IMR-90 (cell line): ENCODE results near the gene ATP5ME. TPM values are rescaled to one million over a fixed set of nuclear protein-coding genes. Genes with fewer than 3 reads are reported as not detected.

Source experiments
- ATAC-seq: fragments of 200-7000 bp; cut with Tn5 transposase; 2 replicates; pipeline ENCODE4 v1.9.1; 2020; ENCODE audit warnings: low read depth, mild to moderate bottlenecking, moderate library complexity
- BruUV-seq: library from RNA; stranded (reverse); fragments of 400-500 nt; replicated peaks from 2 replicates; lab custom pipeline; 2021; lab: Mats Ljungman, UMichigan
- CTCF ChIA-PET: fragments of 300-600 bp; formaldehyde crosslinking; extraction: SDS; loops from one replicate; lab custom pipeline; 2021; ENCODE audit warnings: antibody characterized with exemption; lab: Yijun Ruan, JAX
- POLR2A ChIA-PET: fragments of 300-600 bp; sonication (Branson Sonifier 250); formaldehyde crosslinking; loops from one replicate; lab custom pipeline; 2022; ENCODE audit warnings: antibody characterized with exemption; ENCODE audit not compliant: unreplicated experiment; lab: Charles Lee
- DNase-seq: peaks from one replicate; pipeline ENCODE4 v3.0.0; 2013
- H2AFZ ChIP-seq: replicated peaks from 2 replicates; pipeline ENCODE3; 2013; ENCODE audit warnings: low read length, mild to moderate bottlenecking; ENCODE audit not compliant: poor library complexity
- H2AK5ac ChIP-seq: 2 replicates; pipeline ENCODE4 v1.6.1; 2013; ENCODE audit warnings: low read depth, low read length, inconsistent platforms
- H2AK9ac ChIP-seq: replicated peaks from 2 replicates; pipeline ENCODE3; 2013; ENCODE audit warnings: mild to moderate bottlenecking, low read depth, low read length, moderate library complexity; ENCODE audit not compliant: poor library complexity
- H2BK120ac ChIP-seq: 2 replicates; pipeline ENCODE4 v1.6.1; 2013; ENCODE audit warnings: low read depth, low read length, inconsistent platforms
- H2BK15ac ChIP-seq: 3 replicates; pipeline ENCODE4 v1.6.1; 2013; ENCODE audit warnings: low read depth, low read length, inconsistent platforms
- H2BK20ac ChIP-seq: 2 replicates; pipeline ENCODE4 v1.6.1; 2013; ENCODE audit warnings: low read depth, mild to moderate bottlenecking, inconsistent platforms, low read length, moderate library complexity
- H2BK5ac ChIP-seq: 2 replicates; pipeline ENCODE4 v1.6.1; 2013; ENCODE audit warnings: mild to moderate bottlenecking, low read depth, low read length, inconsistent platforms; ENCODE audit not compliant: poor library complexity, severe bottlenecking
- H3K14ac ChIP-seq: replicated peaks from 2 replicates; pipeline ENCODE4 v1.6.1; 2013; ENCODE audit warnings: low read depth, low read length, inconsistent platforms
- H3K18ac ChIP-seq: 2 replicates; pipeline ENCODE4 v1.6.1; 2013; ENCODE audit warnings: low read depth, low read length, control low read depth
- H3K23ac ChIP-seq: 2 replicates; pipeline ENCODE4 v1.6.1; 2013; ENCODE audit warnings: low read depth, low read length, inconsistent platforms
- H3K27ac ChIP-seq: 2 replicates; pipeline ENCODE4 v1.5.1; 2013; ENCODE audit warnings: mild to moderate bottlenecking, control low read depth, low read length; ENCODE audit not compliant: insufficient read depth
- H3K27me3 ChIP-seq: 2 replicates; pipeline ENCODE4 v1.6.1; 2013; ENCODE audit warnings: low read length; ENCODE audit not compliant: control insufficient read depth, insufficient read depth
- H3K36me3 ChIP-seq: 2 replicates; pipeline ENCODE4 v1.6.1; 2013; ENCODE audit warnings: low read length, mixed read lengths; ENCODE audit not compliant: control insufficient read depth, insufficient read depth
- H3K4ac ChIP-seq: 2 replicates; pipeline ENCODE4 v1.6.1; 2013; ENCODE audit warnings: low read depth, low read length, inconsistent platforms
- H3K4me1 ChIP-seq: 2 replicates; pipeline ENCODE4 v1.6.1; 2013; ENCODE audit warnings: low read length, mixed read lengths; ENCODE audit not compliant: control insufficient read depth, insufficient read depth
- H3K4me2 ChIP-seq: 2 replicates; pipeline ENCODE4 v1.6.1; 2013; ENCODE audit warnings: low read depth, mild to moderate bottlenecking, control low read depth, low read length, moderate library complexity
- H3K4me3 ChIP-seq: 2 replicates; pipeline ENCODE4 v1.5.1; 2013; ENCODE audit warnings: low read depth, mild to moderate bottlenecking, control low read depth, low read length, moderate library complexity; ENCODE audit not compliant: insufficient read depth
- H3K56ac ChIP-seq: 2 replicates; pipeline ENCODE4 v1.6.1; 2013; ENCODE audit warnings: low read length, inconsistent platforms; ENCODE audit not compliant: insufficient read depth; ENCODE audit errors: extremely low read depth
- H3K79me1 ChIP-seq, 2 experiments: 2 replicates each; pipeline ENCODE4 v1.6.1; 2013; ENCODE audit warnings: low read length in 2 of 2, inconsistent platforms in 1 of 2, low read depth in 1 of 2
- H3K9ac ChIP-seq: 2 replicates; pipeline ENCODE4 v1.6.1; 2013; ENCODE audit warnings: low read depth, low read length, control low read depth
- H3K9me1 ChIP-seq: 2 replicates; pipeline ENCODE4 v1.6.1; 2013; ENCODE audit warnings: low read length, inconsistent platforms; ENCODE audit not compliant: insufficient read depth
- H3K9me3 ChIP-seq: 2 replicates; pipeline ENCODE4 v1.6.1; 2013; ENCODE audit warnings: low read length; ENCODE audit not compliant: control insufficient read depth, insufficient read depth
- H4K20me1 ChIP-seq: 2 replicates; pipeline ENCODE4 v1.6.1; 2013; ENCODE audit warnings: low read length, inconsistent platforms; ENCODE audit not compliant: insufficient read depth
- H4K5ac ChIP-seq: 2 replicates; pipeline ENCODE4 v1.6.1; 2013; ENCODE audit warnings: mild to moderate bottlenecking, low read depth, low read length, control low read depth
- H4K8ac ChIP-seq, 2 experiments: 2 replicates each; pipeline ENCODE4 v1.6.1; 2013; ENCODE audit warnings: low read depth in 2 of 2, low read length in 2 of 2, control low read depth in 1 of 2, inconsistent platforms in 1 of 2
- H4K91ac ChIP-seq: 2 replicates; pipeline ENCODE4 v1.6.1; 2013; ENCODE audit warnings: low read depth, low read length, inconsistent platforms; ENCODE audit not compliant: insufficient read depth
- BHLHE40 ChIP-seq: fragments of 150-350 bp; IDR thresholded peaks from 2 replicates; pipeline ENCODE4 v1.6.1; 2016; ENCODE audit warnings: mild to moderate bottlenecking, low read depth, low read length
- CEBPB ChIP-seq: IDR thresholded peaks from 2 replicates; pipeline ENCODE4 v1.6.1; 2012; ENCODE audit warnings: low read depth, low read length, improper control_type of control experiment
- CHD1 ChIP-seq: IDR thresholded peaks from 2 replicates; pipeline ENCODE4 v1.6.1; 2012; ENCODE audit warnings: low read depth, low read length, improper control_type of control experiment
- CTCF ChIP-seq: conservative IDR thresholded peaks from 2 replicates; pipeline ENCODE4 v1.5.1; 2012; ENCODE audit warnings: mild to moderate bottlenecking, low read depth, low read length, improper control_type of control experiment
- ELK1 ChIP-seq: fragments of 150-350 bp; IDR thresholded peaks from 2 replicates; pipeline ENCODE4 v1.6.1; 2016; ENCODE audit warnings: low read depth, mild to moderate bottlenecking, low read length, moderate library complexity, borderline replicate concordance
- FOS ChIP-seq: fragments of 150-350 bp; IDR thresholded peaks from 2 replicates; pipeline ENCODE4 v1.6.1; 2016; ENCODE audit warnings: low read depth, low read length
- MAFK ChIP-seq: IDR thresholded peaks from 2 replicates; pipeline ENCODE4 v1.6.1; 2012; ENCODE audit warnings: low read depth, low read length, improper control_type of control experiment
- MAZ ChIP-seq: IDR thresholded peaks from 2 replicates; pipeline ENCODE4 v1.6.1; 2012; ENCODE audit warnings: low read depth, mild to moderate bottlenecking, low read length, improper control_type of control experiment, moderate library complexity, borderline replicate concordance
- MXI1 ChIP-seq: IDR thresholded peaks from 2 replicates; pipeline ENCODE4 v1.6.1; 2012; ENCODE audit warnings: low read depth, mild to moderate bottlenecking, low read length, moderate library complexity, borderline replicate concordance
- NFE2L2 ChIP-seq: fragments of 150-350 bp; IDR thresholded peaks from 2 replicates; pipeline ENCODE4 v1.6.1; 2016; ENCODE audit warnings: low read depth, mild to moderate bottlenecking, low read length
- POLR2A ChIP-seq: IDR thresholded peaks from 2 replicates; pipeline ENCODE4 v1.6.1; 2012; ENCODE audit warnings: mild to moderate bottlenecking, low read depth, low read length
- RAD21 ChIP-seq: IDR thresholded peaks from 2 replicates; pipeline ENCODE4 v1.6.1; 2012; ENCODE audit warnings: low read length, improper control_type of control experiment
- RCOR1 ChIP-seq: IDR thresholded peaks from 2 replicates; pipeline ENCODE4 v1.6.1; 2012; ENCODE audit warnings: mild to moderate bottlenecking, low read length, improper control_type of control experiment; ENCODE audit not compliant: insufficient replicate concordance
- RFX5 ChIP-seq: IDR thresholded peaks from 2 replicates; pipeline ENCODE4 v1.8.0; 2012; ENCODE audit warnings: low read depth, mild to moderate bottlenecking, low read length, moderate library complexity
- SMC3 ChIP-seq: fragments of 150-350 bp; IDR thresholded peaks from 2 replicates; pipeline ENCODE4 v1.6.1; 2016; ENCODE audit warnings: low read depth, mild to moderate bottlenecking, antibody characterized with exemption, low read length, moderate library complexity
- USF2 ChIP-seq: fragments of 150-350 bp; IDR thresholded peaks from 2 replicates; pipeline ENCODE4 v1.6.1; 2017; ENCODE audit warnings: mild to moderate bottlenecking, antibody characterized with exemption, low read length, low read depth
- WGBS, 2 experiments: methylation state at CpG; one replicate each; pipeline versions ENCODE4 v1.1.5 to v1.1.7; 2013; ENCODE audit warnings: missing lambda C conversion rate in 2 of 2; ENCODE audit not compliant: insufficient read length in 1 of 2; ENCODE audit errors: extremely low coverage in 2 of 2; 5-methylcytosine and 5-hydroxymethylcytosine counted together
- dilution Hi-C: fragments of 300-500 bp; cut with HindIII; formaldehyde crosslinking; loops from one replicate; pipeline ENCODE4 v1.14.3; 2018; ENCODE audit warnings: low sequenced_read_pairs; ENCODE audit not compliant: unreplicated experiment
- in situ Hi-C: fragments of 300-500 bp; cut with MboI; formaldehyde crosslinking; loops from 3 replicates; pipeline ENCODE4 v1.14.3; 2019; ENCODE audit warnings: low sequenced_read_pairs, inconsistent platforms, mixed read lengths
- intact Hi-C: fragments of 100-400 bp; cut with micrococcal nuclease; formaldehyde crosslinking; loops from 2 replicates; pipeline ENCODE4 v1.10.0; 2022
- polyA plus RNA-seq, 3 experiments: library from polyadenylated mRNA; depleted of rRNA; stranded (reverse); fragments of >200 nt; gene quantifications; 2 replicates each; pipeline ENCODE4 v1.2.3, GENCODE V29; 2012; ENCODE audit warnings: low replicate concordance in 1 of 3
- total RNA-seq: library from RNA; depleted of rRNA; stranded (reverse); fragments of >200 nt; gene quantifications from 2 replicates; pipeline ENCODE4 v1.2.3, GENCODE V29; 2012

The ATP5ME gene
- total and polyA plus RNA-seq, 2 of the 4 experiments (the other 2 are of a cell fraction): 39.3 to 603 TPM

- intact Hi-C loops: no loop called here
- no peak overlapping the region for H3K18ac ChIP-seq
- H4K91ac ChIP-seq: no peak overlapping the region
- ChIA-PET POLR2A (no interaction called here), CTCF (no interaction called here)
- WGBS, 2 experiments: 83% methylated on average over 10 of the region's 12 CpGs; no CpG with 5 or more reads in 1 of the 2 experiments
- no peak overlapping the region for H2AFZ ChIP-seq
- no peak for DNase-seq
- no peak overlapping the region for H3K9ac ChIP-seq
- H3K9me3 ChIP-seq: no peaks in the 10 kb centered on the region; the same call in 1 of the 2 replicates
- dilution Hi-C loops: no loop called here
- no peaks in the 10 kb centered on the region for H4K20me1 ChIP-seq
- no peak overlapping the region for H2BK120ac ChIP-seq
- no peak overlapping the region for H3K4me3 ChIP-seq
- no peak for TF ChIP-seq ELK1
- TF ChIP-seq BHLHE40: no peak
- no peak for TF ChIP-seq MAZ
- no peak for TF ChIP-seq RCOR1
- no peak for TF ChIP-seq SMC3
- no peak for TF ChIP-seq CEBPB
- no peak for TF ChIP-seq USF2
- TF ChIP-seq MAFK: no peak
- no peak for TF ChIP-seq RAD21
- TF ChIP-seq POLR2A: no peak
- no peak for TF ChIP-seq CTCF
- no peak for TF ChIP-seq FOS
- TF ChIP-seq CHD1: no peak
- TF ChIP-seq MXI1: no peak
- no peak for TF ChIP-seq NFE2L2
- no peak for TF ChIP-seq RFX5
- in situ Hi-C loops: no loop called here
- H3K4ac ChIP-seq: no peak overlapping the region
- H3K36me3 ChIP-seq: no peaks in the 10 kb centered on the region
- no peak overlapping the region for H4K8ac ChIP-seq
- no peak overlapping the region for H3K23ac ChIP-seq
- H3K4me1 ChIP-seq: no peaks in the 10 kb centered on the region
- H2AK5ac ChIP-seq: no peak overlapping the region
- H2BK15ac ChIP-seq: no peak overlapping the region
- H3K9me1 ChIP-seq: no peaks in the 10 kb centered on the region
- no peak for ATAC-seq
- no peak overlapping the region for H2BK20ac ChIP-seq
- BruUV-seq: no TSS peak
- H3K56ac ChIP-seq: no peak overlapping the region
- H3K27ac ChIP-seq: no peak overlapping the region
- no peak overlapping the region for H2BK5ac ChIP-seq
- no peaks in the 10 kb centered on the region for H3K79me1 ChIP-seq
- no peak overlapping the region for H3K4me2 ChIP-seq
- H4K5ac ChIP-seq: no peak overlapping the region
- H3K14ac ChIP-seq: no peak overlapping the region
- no peak overlapping the region for H2AK9ac ChIP-seq
- H3K27me3 ChIP-seq: peaks cover 4% of the 10 kb centered on the region; the same call in 1 of the 2 replicates
These were observed 8.7 kb downstream of the ATP5ME start for GRCh38 chr4:665381-665750.
